HFFc6 (cell line): Measurements from ENCODE around the gene CD44. TPM values are rescaled to one million over a fixed set of nuclear protein-coding genes. Genes with fewer than 3 reads are reported as not detected.

Experiments
- DNase-seq: peaks from one replicate; pipeline ENCODE4 v3.0.0-alpha.2; 2018
- H3K27ac Mint-ChIP-seq: 2 replicates; pipeline ENCODE4 v1.8.0; 2020; ENCODE audit warnings: mild to moderate bottlenecking, mixed read lengths
- H3K27me3 Mint-ChIP-seq: 2 replicates; pipeline ENCODE4 v1.8.0; 2021; ENCODE audit warnings: mild to moderate bottlenecking, moderate library complexity, mixed read lengths; ENCODE audit not compliant: insufficient read depth
- H3K36me3 Mint-ChIP-seq: 2 replicates; pipeline ENCODE4 v1.8.0; 2021; ENCODE audit warnings: low read depth, mixed read lengths
- H3K4me1 Mint-ChIP-seq: 2 replicates; pipeline ENCODE4 v1.8.0; 2020; ENCODE audit warnings: low read depth, mixed read lengths
- H3K4me3 Mint-ChIP-seq: 2 replicates; pipeline ENCODE4 v1.8.0; 2020; ENCODE audit warnings: mild to moderate bottlenecking, moderate library complexity, mixed read lengths
- H3K9me3 Mint-ChIP-seq: 2 replicates; pipeline ENCODE4 v1.8.0; 2020; ENCODE audit warnings: mild to moderate bottlenecking, mixed read lengths
- total RNA-seq, 6 experiments: library from RNA; stranded (reverse); fragmentation: NEBNext Ultra II Directional; extraction: Animal tissue kit (Norgen Biotek cat#: 25700); gene quantifications; 2 replicates in 1 of 6; 3 replicates in 5 of 6; pipeline ENCODE4 v1.2.3, GENCODE V29; 2021
- TF ChIP-seq, protein P1 (sequence below): fragments of 200-600 bp; sonication (generic); IDR thresholded peaks from 2 replicates; pipeline ENCODE4 v1.5.0; 2021; ENCODE audit warnings: antibody characterized with exemption, mild to moderate bottlenecking

The CD44 gene
- total RNA-seq, 6 experiments from 2014 or later: 1,912 to 2,221 (median 2,175) TPM

GRCh38 chr11:35250621-35251020, 111.7 kb downstream of the CD44 start:
- H3K27me3 Mint-ChIP-seq: no peaks in the 10 kb centered on the region; the same call in 1 of the 2 replicates
- H3K9me3 Mint-ChIP-seq: peaks cover 11% of the 10 kb centered on the region; the same call in 1 of the 2 replicates
- H3K36me3 Mint-ChIP-seq: peaks cover 12% of the 10 kb centered on the region; the same call in 1 of the 2 replicates
- DNase-seq: no peak
- H3K4me3 Mint-ChIP-seq: no peak overlapping the region
- H3K4me1 Mint-ChIP-seq: peaks cover 59% of the 10 kb centered on the region
- TF ChIP-seq, protein P1, sequence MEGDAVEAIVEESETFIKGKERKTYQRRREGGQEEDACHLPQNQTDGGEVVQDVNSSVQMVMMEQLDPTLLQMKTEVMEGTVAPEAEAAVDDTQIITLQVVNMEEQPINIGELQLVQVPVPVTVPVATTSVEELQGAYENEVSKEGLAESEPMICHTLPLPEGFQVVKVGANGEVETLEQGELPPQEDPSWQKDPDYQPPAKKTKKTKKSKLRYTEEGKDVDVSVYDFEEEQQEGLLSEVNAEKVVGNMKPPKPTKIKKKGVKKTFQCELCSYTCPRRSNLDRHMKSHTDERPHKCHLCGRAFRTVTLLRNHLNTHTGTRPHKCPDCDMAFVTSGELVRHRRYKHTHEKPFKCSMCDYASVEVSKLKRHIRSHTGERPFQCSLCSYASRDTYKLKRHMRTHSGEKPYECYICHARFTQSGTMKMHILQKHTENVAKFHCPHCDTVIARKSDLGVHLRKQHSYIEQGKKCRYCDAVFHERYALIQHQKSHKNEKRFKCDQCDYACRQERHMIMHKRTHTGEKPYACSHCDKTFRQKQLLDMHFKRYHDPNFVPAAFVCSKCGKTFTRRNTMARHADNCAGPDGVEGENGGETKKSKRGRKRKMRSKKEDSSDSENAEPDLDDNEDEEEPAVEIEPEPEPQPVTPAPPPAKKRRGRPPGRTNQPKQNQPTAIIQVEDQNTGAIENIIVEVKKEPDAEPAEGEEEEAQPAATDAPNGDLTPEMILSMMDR: no peak
- H3K27ac Mint-ChIP-seq: no peak overlapping the region

DNA sequence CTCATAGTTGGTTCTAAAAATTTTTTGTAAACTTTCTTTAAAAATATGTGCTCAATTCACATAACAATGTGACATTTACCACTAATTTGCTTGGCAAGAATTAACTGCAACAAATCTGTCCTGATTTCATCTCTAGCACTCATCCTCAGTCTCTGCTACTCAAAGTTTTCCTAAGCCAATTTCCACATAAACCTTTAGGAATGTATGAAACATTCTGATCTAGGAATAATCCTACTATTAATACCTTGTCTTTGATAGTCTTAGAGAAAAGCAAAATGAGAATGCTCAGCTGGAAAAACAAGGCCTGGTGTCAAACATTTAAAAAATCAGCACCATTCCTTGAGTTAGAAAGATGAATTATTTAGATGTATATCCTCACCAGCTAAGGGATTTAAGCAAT, 114.3 kb downstream of the CD44 start:
- Mint-ChIP-seq H3K9me3 (peaks cover 8% of the 10 kb centered on the region; the same call in 1 of the 2 replicates), H3K27ac (peak overlapping the region; percentile 15; the same call in 1 of the 2 replicates), H3K4me3 (no peak overlapping the region), H3K4me1 (peaks cover 51% of the 10 kb centered on the region), H3K27me3 (no peaks in the 10 kb centered on the region), H3K36me3 (peaks cover 10% of the 10 kb centered on the region; the same call in 1 of the 2 replicates)
- no peak for DNase-seq
- TF ChIP-seq, protein P1: no peak

DNA sequence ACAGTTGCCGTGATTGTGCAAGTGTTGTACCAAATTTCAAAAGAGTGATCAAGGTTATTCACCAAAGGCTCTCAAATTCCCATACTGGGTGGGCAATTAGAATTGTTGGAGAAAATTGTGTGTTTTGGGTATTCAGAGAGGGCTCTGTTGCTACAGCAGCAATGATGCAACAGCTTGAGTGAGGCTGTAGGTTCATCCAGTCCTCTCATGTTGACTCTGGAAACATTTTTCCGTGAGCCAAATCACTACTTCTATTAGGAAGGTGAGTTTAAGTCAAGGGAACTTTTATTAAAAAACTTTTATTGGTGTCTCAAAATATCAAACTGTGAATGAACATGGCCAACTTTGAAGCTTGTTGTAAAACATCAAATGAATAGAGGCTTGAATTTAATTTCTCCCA, 116.5 kb downstream of the CD44 start:
- H3K4me3 Mint-ChIP-seq: no peak overlapping the region
- H3K36me3 Mint-ChIP-seq: 0 out of 2 replicates have a peak, but pooled peaks cover 5% of the 10 kb centered on the region
- TF ChIP-seq, protein P1: no peak
- no peak for DNase-seq
- peaks cover 61% of the 10 kb centered on the region for H3K4me1 Mint-ChIP-seq
- H3K27me3 Mint-ChIP-seq: no peaks in the 10 kb centered on the region
- no peaks in the 10 kb centered on the region for H3K9me3 Mint-ChIP-seq
- no peak overlapping the region for H3K27ac Mint-ChIP-seq

GRCh38 chr11:35256296-35256695, 117.3 kb downstream of the CD44 start:
- DNase-seq: no peak
- Mint-ChIP-seq H3K4me1 (peaks cover 64% of the 10 kb centered on the region), H3K9me3 (peaks cover 4% of the 10 kb centered on the region; the same call in 1 of the 2 replicates), H3K4me3 (no peak overlapping the region), H3K27me3 (no peaks in the 10 kb centered on the region), H3K36me3 (peaks cover 9% of the 10 kb centered on the region), H3K27ac (peak overlapping the region; percentile 16; the same call in 1 of the 2 replicates)
- TF ChIP-seq, protein P1: no peak

GRCh38 chr11:35257281-35257680, 118.3 kb downstream of the CD44 start:
- TF ChIP-seq, protein P1: no peak
- Mint-ChIP-seq H3K4me1 (peaks cover 62% of the 10 kb centered on the region), H3K36me3 (peaks cover 9% of the 10 kb centered on the region), H3K4me3 (no peak overlapping the region), H3K27me3 (no peaks in the 10 kb centered on the region), H3K27ac (no peak overlapping the region), H3K9me3 (peaks cover 4% of the 10 kb centered on the region; the same call in 1 of the 2 replicates)
- DNase-seq: no peak
